GM21528 (cell line): Measurements from ENCODE around the gene FANCD2.
"Not testable (repeated sequence)": the region's sequence is repeated elsewhere in the genome, so short reads cannot be mapped to it uniquely, and the experiment has no call there.

Experiments
- ATAC-seq: cut with Tn5 transposase; IDR thresholded peaks from one replicate; pipeline ENCODE4 v1.9.1; 2021; ENCODE audit warnings: mild to moderate bottlenecking, moderate library complexity; ENCODE audit not compliant: unreplicated experiment, low FRiP score

FANCD2 gene

DNA sequence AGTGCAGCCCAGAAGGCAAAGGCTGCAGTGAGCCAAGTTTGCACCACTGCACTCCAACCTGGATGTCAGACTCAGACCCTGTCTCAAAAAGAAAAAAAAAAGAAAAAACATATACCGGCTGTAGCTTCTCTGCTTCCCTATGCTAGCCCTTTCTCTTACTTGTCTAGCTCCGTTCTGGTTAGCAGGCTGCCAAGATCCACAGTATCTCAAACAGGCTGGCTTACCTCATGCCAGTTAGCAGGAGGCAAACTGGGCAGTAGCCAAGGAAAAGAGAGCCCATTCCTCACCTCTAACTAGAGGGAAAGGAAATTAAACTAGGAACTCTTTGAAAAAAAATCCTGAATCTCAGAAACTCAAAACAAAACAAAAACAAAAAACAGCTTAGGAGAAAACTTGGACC is 65.2 kb downstream of the FANCD2 start:
- not testable (repeated sequence) for ATAC-seq

DNA sequence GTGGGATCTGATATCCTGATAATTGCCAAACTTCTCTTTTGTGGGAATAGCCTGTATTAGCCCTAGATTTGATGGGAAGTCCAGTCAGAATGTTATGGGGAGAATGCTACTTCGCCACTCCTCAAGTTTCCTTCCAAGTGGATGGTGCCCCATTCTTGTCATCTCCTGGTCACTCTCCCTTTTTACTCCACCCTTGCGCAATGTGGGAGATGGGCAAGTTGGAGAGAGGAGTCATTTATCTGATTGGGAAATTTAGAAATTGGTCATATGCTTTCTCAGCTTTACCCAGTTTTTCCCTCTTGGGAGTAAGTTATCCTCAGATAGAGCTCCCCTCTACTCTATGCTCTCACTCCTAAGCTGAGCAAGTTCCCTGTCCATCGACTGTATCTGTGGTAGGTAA is 67.4 kb downstream of the FANCD2 start:
- no peak for ATAC-seq

DNA sequence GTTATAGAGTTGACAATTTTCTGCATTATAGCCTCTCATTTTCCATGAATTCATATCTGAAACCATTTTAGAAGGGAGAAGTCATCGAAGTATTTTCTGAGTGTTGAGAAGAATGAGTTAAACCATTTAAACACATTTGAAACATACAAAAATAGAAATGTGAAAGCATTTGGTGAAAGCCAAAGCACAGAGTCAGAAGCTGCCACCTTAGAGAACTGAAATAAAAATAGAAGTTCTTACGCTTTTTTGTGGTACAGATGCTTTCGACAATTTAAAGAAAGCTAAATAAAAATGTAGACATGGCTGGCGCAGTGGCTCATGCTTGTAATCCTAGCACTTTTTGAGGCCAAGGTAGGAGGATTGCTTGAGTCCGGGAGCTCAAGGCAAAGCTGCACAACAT is 72.8 kb downstream of the FANCD2 start:
- ATAC-seq, result no peak

DNA sequence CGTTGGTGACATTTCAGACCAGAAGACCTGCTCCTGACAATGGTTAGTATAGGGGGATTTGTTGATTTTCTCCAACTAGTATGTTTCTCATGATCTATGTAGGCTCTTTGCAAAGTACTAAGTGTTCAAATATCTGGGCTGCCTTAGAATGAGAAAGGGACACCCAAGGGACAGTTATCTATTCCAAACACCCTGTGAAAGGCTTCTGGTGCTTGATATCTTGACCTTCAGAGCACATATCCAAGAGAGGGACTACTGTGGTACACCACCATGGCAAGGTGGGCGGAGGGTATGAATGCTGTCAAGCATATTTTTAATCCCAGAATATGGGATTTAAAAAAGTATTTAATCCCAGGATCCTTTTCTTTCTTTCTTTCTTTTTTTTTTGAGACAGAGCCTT is 80.7 kb downstream of the FANCD2 start:
- ATAC-seq, result no peak

DNA sequence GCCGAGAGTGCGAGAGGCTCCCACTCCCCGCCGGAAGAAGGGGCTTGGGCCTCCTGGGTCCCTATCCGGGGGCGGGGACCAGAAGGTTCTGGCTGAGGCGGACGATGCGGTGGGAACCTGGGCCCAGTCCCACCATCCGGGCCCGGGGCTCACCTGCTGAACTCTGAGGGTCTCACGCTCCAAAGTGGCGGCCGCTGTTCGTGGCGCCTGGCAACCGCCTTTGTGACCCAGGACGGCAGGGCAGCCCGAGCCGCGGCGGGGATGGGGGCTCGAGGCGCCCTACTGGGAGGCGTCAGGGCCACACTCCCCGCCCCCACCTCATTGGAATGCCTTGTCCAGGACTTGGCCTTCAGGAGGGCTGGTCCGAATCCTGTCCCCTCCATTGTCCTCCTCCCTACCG is 81.9 kb downstream of the FANCD2 start, which contains the start of gene FANCD2OS:
TSS of gene FANCD2OS (minus strand) at position 165 of the 400 bp plus-strand sequence. CDS start 3,481 bp downstream, outside the sequence.
- no peak for ATAC-seq

DNA sequence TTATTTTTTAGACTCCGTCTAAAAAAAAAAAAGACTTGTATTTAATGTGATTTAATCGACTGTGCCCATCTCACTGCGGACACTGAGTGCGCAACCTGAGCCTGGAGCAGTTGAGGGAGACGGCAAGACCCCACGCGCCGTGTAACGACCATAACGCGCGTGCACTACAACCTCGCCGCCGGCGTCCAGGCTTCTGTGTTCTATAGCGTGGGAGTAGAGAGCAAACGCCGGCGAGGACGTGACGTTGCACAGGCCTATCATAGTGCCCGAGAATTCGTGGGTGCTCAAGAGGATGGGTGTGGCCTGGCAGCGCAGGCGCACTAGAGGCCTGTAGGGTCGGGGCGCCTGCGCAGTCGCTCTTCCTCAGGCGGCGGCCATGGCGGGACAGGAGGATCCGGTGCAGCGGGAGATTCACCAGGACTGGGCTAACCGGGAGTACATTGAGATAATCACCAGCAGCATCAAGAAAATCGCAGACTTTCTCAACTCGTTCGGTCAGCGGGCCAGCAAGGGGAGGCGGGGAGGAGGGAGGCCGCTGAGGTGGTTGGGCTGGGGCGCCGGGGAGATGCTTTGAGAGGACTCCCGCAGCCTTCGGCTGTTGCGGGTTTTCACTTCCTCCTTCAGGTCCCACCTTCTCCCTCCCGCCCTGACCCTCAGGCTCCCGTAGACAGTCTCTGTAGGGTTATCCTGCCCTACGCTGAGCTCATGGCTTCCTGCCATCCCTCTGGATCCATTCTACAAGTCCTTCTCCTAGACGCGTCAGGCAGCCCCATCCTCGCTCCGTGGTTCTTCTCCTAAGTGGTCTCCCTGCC is 89.3 kb downstream of the FANCD2 start, which contains the start of gene BRK1:
TSS of gene BRK1 (plus strand) at position 350 of the 812 bp plus-strand sequence. CDS start at position 377, 27 bp downstream.
- peak; percentile 94 for ATAC-seq

DNA sequence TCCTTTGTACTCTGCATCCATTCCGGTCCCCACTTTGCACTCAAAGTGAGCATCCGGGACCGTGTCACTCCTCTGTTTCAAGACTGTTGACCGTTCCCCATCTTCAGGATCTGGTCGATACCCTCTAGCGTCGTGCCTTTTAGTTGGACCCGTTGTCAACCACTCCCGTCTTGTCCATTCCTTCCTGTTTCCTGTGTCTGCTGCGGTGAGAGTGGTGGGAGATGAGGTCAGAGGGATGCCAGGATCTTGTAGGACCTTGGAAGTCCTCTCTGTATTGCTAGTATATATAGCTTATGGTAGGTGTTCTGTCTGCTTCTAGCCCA is 89.9 kb downstream of the FANCD2 start:
- ATAC-seq, result no peak

DNA sequence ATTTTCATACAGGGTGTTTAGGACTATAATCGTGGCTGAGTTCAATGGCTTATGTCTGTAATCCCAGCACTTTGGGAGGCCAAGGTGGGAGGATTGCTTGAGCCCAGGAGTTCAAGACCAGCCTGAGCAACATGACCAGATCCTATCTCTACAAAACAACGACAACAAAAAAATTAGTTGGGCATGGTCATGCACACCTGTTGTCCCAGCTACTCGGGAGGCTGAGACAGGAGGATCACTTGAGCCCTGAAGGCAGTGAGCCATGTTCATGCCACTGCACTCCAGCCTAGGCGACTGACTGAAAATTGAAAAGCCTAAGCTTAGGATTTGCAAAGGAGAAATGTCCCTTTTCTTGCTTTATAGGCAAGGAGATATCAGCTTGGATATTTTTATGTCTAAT is 90.7 kb downstream of the FANCD2 start:
- ATAC-seq, result no peak

DNA sequence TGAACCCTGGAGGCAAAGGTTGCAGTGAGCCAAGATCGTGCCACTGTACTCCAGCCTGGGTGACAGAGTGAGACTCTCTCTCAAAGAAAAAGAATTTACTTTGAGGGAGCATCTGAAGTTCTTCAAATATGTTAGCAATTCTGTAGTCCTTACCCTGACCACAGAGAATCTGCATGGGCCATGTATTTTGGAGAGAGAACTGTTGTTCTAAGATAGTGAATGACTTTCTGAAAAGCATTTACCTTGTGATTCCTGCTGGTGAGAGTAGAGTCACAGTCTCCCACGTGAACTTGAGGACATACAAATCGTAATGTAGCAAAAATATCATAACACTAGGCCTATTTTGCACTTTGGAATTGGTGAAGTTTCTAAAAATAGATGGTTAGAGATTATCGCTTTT is 93.1 kb downstream of the FANCD2 start:
- ATAC-seq, result no peak

DNA sequence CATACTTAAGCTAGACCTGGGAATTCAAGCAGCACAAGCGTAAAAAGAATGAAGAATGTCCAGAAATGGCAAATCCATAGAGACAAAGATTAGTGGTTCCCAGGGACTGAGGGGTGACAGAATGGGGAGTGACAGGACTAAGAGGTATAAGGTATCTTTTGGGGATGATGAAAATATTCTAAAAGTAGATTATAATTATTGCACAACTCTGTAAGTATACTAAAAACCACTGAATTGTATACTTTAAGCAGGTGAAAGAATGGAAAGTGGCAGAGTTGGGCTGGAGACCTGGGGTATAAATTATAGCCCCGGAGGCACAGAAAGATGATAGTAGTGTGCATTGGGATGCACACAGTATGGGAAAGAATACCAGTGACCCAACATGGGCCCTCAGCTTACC is 94.8 kb downstream of the FANCD2 start:
- ATAC-seq, result no peak

DNA sequence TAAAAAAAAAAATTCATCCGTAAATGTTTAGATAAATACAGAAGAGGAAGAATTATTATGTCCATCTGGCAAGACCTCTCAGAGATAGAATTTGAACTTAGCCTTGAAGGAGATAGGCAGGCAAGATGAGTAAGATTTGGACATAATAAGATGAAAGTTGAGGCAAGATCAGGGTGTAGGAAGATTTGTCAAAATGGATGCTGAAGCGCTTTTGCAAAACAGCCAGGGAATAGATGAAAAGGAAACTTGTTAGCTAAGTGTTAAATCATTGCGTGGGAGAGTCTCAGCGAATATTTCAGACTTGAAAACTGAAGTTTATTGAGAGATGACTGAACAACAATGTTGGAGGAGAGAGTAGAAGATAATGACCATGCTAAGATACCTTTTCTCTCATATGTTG is 96.5 kb downstream of the FANCD2 start:
- ATAC-seq, result no peak

DNA sequence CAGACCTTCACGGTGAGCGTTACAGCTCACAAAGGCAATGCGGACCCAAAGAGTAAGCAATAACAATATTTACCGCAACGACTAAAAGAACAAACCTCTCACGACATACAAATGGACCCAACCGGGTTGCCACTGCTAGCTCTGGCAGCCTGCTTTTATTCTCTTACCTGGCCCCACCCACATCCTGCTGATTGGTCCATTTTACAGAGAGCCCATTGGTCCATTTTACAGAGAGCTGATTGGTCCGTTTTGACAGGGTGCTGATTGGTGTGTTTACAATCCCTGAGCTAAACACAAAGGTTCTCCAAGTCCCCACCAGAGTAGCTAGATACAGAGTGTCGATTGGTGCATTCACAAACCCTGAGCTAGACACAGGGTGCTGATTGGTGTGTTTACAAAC is 109.6 kb downstream of the FANCD2 start:
- ATAC-seq, result not testable (repeated sequence)

DNA sequence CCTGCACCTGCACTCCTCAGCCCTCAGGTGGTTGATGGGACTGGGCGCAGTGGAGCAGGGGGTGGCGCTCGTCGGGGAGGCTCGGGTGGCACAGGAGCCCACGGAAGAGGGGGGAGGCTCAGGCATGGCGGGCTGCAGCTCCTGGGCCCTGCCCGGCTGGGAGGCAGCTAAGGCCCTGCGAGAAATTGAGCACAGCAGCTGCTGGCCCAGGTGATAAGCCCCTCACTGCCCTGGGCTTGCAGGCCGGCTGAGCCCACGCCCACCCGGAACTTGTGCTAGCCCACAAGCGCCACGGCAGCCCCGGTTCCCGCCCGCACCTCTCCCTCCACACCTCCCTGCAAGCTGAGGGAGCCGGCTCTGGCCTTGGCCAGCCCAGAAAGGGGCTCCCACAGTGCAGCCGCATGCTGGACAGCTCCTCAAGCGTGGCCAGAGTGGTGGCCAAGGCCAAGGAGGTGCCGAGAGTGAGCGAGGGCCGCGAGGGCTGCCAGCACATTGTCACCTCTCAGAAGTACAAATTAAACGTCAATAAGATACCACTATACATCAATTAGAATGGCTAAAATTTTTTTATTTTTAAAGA is 110.3 kb downstream of the FANCD2 start:
- no peak for ATAC-seq

DNA sequence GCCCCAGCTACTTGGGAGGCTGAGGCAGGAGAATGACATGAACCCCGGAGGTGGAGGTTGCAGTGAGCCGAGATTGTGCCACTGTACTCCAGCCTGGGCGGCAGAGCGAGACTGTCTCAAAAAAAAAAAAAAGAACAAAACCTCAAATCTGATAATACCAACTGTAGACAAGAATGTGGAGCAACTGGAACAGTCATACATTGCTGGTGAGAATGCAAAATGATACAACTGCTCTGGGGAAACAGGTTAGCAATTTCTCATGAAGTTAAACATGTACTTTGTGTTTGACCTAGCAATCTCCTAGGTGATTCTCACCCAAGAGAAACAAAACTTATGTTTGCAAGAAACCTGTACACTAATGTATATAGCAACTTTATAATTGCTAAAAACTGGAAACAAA is 110.9 kb downstream of the FANCD2 start:
- no peak for ATAC-seq

DNA sequence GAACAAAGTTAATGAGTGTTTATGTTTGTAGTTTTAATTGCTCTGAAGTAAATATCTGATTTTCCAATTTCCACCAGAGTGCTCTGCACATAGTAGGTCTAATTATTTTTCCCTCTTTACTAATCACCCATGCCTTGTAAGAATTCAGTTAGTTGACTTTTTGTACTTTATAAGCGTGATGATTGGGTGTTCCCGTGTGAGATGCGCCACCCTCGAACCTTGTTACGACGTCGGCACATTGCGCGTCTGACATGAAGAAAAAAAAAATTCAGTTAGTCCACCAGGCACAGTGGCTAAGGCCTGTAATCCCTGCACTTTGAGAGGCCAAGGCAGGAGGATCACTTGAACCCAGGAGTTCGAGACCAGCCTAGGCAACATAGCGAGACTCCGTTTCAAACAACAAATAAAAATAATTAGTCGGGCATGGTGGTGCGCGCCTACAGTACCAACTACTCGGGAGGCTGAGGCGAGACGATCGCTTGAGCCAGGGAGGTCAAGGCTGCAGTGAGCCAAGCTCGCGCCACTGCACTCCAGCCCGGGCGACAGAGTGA is 114.8 kb downstream of the FANCD2 start:
- ATAC-seq, result no peak

DNA sequence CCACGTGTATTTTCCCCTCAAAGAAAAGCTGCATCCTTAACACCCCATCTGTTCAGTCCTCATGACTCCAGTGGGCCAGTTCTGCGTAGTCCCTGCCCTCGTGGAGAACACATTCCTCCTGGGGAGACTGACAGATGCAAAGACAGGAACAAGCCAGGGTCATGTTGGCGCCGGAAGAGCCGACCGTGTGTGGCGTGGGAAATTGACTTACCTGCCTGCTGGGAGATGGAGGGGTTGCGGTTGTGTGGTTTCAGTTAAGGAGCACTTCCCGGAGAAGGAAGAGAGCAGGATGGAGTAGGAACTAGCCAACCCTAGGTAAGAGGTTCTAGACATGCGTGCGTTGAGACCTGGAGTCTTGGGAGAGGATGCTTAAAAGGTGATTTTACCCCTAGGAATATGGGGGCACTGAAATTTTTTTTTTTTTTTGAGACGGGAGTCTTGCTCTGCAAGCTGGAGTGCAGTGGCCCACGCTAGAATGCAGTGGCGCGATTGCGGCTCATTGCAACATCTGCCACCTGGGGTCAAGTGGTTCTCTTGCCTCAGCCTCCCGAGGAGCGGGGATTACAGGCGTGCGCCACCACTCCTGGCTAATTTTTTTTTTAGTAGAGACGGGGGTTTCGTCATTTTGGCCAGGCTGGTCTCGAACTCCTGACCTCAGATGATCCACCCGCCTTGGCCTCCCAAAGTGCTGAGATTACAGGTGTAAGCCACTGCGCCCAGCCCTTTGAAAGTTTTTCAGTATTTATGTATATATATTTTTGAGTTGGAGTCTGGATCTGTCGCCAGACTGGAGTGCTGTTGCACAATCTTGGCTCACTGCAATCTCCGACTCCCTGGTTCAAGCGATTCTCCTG is 116.7 kb downstream of the FANCD2 start:
- no peak for ATAC-seq

DNA sequence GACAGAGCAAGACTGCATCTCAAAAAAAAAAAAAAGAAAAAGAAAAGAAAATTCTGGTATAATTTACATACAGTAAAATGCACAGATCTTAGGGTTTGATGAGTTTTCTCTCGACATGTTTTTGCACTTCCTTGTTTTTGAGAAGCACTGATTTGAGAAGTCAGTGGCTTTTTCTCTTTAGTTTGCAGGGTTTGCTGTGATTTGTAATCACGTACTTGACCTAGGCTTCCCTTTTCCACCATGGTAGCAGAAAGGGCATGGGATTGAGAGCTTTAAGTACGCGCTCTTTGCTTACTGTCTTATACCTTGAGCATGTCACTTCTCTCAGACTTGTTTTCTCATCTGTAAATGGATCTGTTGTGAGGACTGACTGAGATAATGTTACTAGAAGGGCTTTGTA is 119.4 kb downstream of the FANCD2 start:
- no peak for ATAC-seq

DNA sequence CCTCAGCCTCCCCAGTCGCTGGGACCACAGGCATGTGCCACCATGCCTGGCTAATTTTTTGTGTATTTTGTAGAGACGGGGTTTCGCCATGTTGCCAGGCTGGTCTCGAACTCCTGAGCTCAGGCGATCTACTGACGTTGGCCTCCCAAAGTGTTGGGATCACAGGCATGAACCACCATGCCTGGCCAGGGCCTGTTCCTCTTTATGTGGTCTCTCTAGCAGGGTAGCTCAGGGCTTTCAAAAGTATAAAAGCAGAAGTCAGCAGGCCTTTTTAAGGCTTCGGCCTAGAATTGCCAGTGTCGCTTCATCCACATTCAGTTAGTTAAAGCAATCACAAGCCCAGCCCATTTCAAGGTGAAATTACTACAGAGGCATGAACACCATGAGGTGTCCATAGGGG is 123.0 kb downstream of the FANCD2 start:
- no peak for ATAC-seq

DNA sequence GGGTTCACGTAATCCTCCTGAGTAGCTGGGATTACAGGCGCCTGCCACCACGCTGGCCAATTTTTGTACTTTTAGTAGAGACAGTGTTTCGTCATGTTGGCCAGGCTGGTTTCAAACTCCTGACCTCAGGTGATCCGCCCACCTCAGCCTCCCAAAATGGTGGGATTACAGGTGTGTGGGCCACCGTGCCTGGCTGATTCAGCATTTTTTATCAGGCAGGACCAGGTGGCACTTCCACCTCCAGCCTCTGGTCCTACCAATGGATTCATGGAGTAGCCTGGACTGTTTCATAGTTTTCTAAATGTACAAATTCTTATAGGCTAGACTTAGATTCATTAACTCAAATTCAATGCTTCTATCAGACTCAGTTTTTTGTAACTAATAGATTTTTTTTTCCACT is 124.8 kb downstream of the FANCD2 start:
- ATAC-seq, result no peak
